GM12878 (cell line): ENCODE measurements around the gene SLC25A3. TPM values are rescaled to one million over a fixed set of nuclear protein-coding genes. Genes with fewer than 3 reads are reported as not detected.

Source experiments
- ATAC-seq: fragments of 200-7000 bp; cut with Tn5 transposase; 3 replicates; pipeline ENCODE4 v1.9.1; 2020; ENCODE audit warnings: mild to moderate bottlenecking, moderate library complexity
- BruUV-seq: library from RNA; stranded (reverse); fragments of 400-500 nt; replicated peaks from 2 replicates; lab custom pipeline; 2021; lab: Mats Ljungman, UMichigan
- CTCF ChIA-PET: fragments of 300-600 bp; sonication (Branson Sonifier 250); formaldehyde crosslinking; extraction: SDS; loops from one replicate; lab custom pipeline; 2021; ENCODE audit warnings: inconsistent platforms; lab: Yijun Ruan, JAX
- POLR2A ChIA-PET: fragments of 350-600 bp; formaldehyde crosslinking; extraction: SDS; loops from one replicate; lab custom pipeline; 2021; ENCODE audit warnings: inconsistent platforms; lab: Charles Lee
- RAD21 ChIA-PET: fragments of 300-600 bp; sonication (Branson Sonifier 250); formaldehyde crosslinking; loops from one replicate; lab custom pipeline; 2023; ENCODE audit warnings: antibody characterized with exemption; ENCODE audit not compliant: unreplicated experiment; lab: Charles Lee
- SMC1A ChIA-PET: fragments of 300-600 bp; sonication (Branson Sonifier 250); formaldehyde crosslinking; loops from one replicate; lab custom pipeline; 2023; ENCODE audit not compliant: unreplicated experiment, uncharacterized antibody; lab: Charles Lee
- DNase-seq: peaks from one replicate; pipeline ENCODE4 v3.0.0-alpha.2; 2011; ENCODE audit warnings: low read depth, low spot score
- FAIRE-seq: peaks from 3 replicates; lab custom pipeline; 2011; peaks lifted over from hg19 to GRCh38; lab: Jason Lieb, UNC
- H2AFZ ChIP-seq: 2 replicates; pipeline ENCODE4 v1.6.0; 2011; ENCODE audit warnings: low read depth, low read length, control low read depth; ENCODE audit not compliant: control insufficient read depth
- H3K27ac ChIP-seq: 2 replicates; pipeline ENCODE4 v1.5.1; 2011; ENCODE audit warnings: control low read depth; ENCODE audit not compliant: control insufficient read depth, insufficient read depth
- H3K27me3 ChIP-seq, 2 experiments: replicated peaks in 1 of 2; 2 replicates each; pipeline versions ENCODE4 v1.6.0 to v1.6.1; 2011; ENCODE audit warnings: low read length in 1 of 2; ENCODE audit not compliant: control insufficient read depth in 2 of 2, insufficient read depth in 2 of 2
- H3K36me3 ChIP-seq, 2 experiments: 2 replicates each; pipeline ENCODE4 v1.5.1; 2011; ENCODE audit warnings: low read length in 1 of 2; ENCODE audit not compliant: control insufficient read depth in 2 of 2, insufficient read depth in 2 of 2
- H3K4me1 ChIP-seq: 2 replicates; pipeline ENCODE4 v1.6.1; 2011; ENCODE audit warnings: mild to moderate bottlenecking, low read length, moderate library complexity, mixed read lengths; ENCODE audit not compliant: control insufficient read depth, insufficient read depth
- H3K4me2 ChIP-seq: 2 replicates; pipeline ENCODE4 v1.6.0; 2011; ENCODE audit warnings: control low read depth; ENCODE audit not compliant: control insufficient read depth, insufficient read depth
- H3K4me3 ChIP-seq: fragments of 200-600 bp; sonication (generic); 2 replicates; pipeline ENCODE4 v1.5.1; 2016
- H3K79me2 ChIP-seq: 2 replicates; pipeline ENCODE4 v1.6.0; 2011; ENCODE audit warnings: low read length; ENCODE audit not compliant: control insufficient read depth, insufficient read depth
- H3K9ac ChIP-seq: 2 replicates; pipeline ENCODE4 v1.8.0; 2011; ENCODE audit warnings: low read length, control low read depth, mixed read lengths; ENCODE audit not compliant: control insufficient read depth, insufficient read depth
- H3K9me3 ChIP-seq: replicated peaks from 3 replicates; pipeline ENCODE4 v1.5.1; 2011; ENCODE audit warnings: mild to moderate bottlenecking, low read length; ENCODE audit not compliant: control insufficient read depth, insufficient read depth
- H4K20me1 ChIP-seq: 2 replicates; pipeline ENCODE4 v1.6.0; 2011; ENCODE audit not compliant: control insufficient read depth, insufficient read depth
- EZH2 ChIP-seq: IDR thresholded peaks from 2 replicates; pipeline ENCODE4 v1.6.1; 2012; ENCODE audit warnings: low read depth, mild to moderate bottlenecking, control low read depth, inconsistent platforms, low read length, borderline replicate concordance; ENCODE audit not compliant: control insufficient read depth
- GABPA ChIP-seq: IDR thresholded peaks from 2 replicates; pipeline ENCODE4 v1.6.1; 2014; ENCODE audit warnings: antibody characterized with exemption, low read depth, mild to moderate bottlenecking, inconsistent platforms
- KAT2A ChIP-seq: conservative IDR thresholded peaks from 2 replicates; pipeline ENCODE4 v1.6.1; 2011; ENCODE audit warnings: low read depth, low read length; ENCODE audit not compliant: control insufficient read depth
- LARP7 ChIP-seq: fragments of 450-650 bp; IDR thresholded peaks from 2 replicates; pipeline ENCODE4 v1.6.1; 2017; ENCODE audit warnings: mild to moderate bottlenecking
- MEF2B ChIP-seq: fragments of 450-650 bp; IDR thresholded peaks from 2 replicates; pipeline ENCODE4 v1.6.1; 2018; ENCODE audit warnings: mild to moderate bottlenecking, moderate library complexity; ENCODE audit not compliant: partially characterized antibody, poor library complexity, severe bottlenecking
- NFYA ChIP-seq: IDR thresholded peaks from 2 replicates; pipeline ENCODE4 v1.6.1; 2011; ENCODE audit warnings: low read depth, mild to moderate bottlenecking, low read length, improper control_type of control experiment, borderline replicate concordance
- PAX5 ChIP-seq: IDR thresholded peaks from 2 replicates; pipeline ENCODE4 v1.6.1; 2011; ENCODE audit warnings: low read depth, low read length, borderline replicate concordance
- PAX8 ChIP-seq: fragments of 450-650 bp; IDR thresholded peaks from 2 replicates; pipeline ENCODE4 v1.6.1; 2017; ENCODE audit warnings: mild to moderate bottlenecking, moderate library complexity
- RFX5 ChIP-seq: IDR thresholded peaks from 2 replicates; pipeline ENCODE4 v1.6.1; 2011; ENCODE audit warnings: low read depth, low read length, improper control_type of control experiment
- SMARCA5 ChIP-seq: fragments of 450-650 bp; IDR thresholded peaks from 2 replicates; pipeline ENCODE4 v1.6.1; 2017; ENCODE audit warnings: mild to moderate bottlenecking
- SREBF1 ChIP-seq: IDR thresholded peaks from 2 replicates; pipeline ENCODE4 v1.6.1; 2012; ENCODE audit warnings: mild to moderate bottlenecking, low read length
- SRF ChIP-seq, 2 experiments: IDR thresholded peaks; 2 replicates each; pipeline ENCODE4 v1.6.1; 2011; ENCODE audit warnings: low read depth in 2 of 2, low read length in 2 of 2, mild to moderate bottlenecking in 1 of 2, moderate library complexity in 1 of 2
- ZBED1 ChIP-seq: IDR thresholded peaks from 2 replicates; pipeline ENCODE4 v1.6.1; 2016; ENCODE audit warnings: borderline replicate concordance
- ZNF217 ChIP-seq: fragments of 450-650 bp; IDR thresholded peaks from 2 replicates; pipeline ENCODE4 v1.6.1; 2017; ENCODE audit warnings: antibody characterized with exemption, mild to moderate bottlenecking
- ZNF274 ChIP-seq: IDR thresholded peaks from one replicate; pipeline ENCODE4 v1.8.0; 2011; ENCODE audit not compliant: insufficient read length, insufficient read depth
- WGBS: methylation state at CpG from one replicate; pipeline ENCODE4 v1.1.6; 2016; ENCODE audit warnings: low lambda C conversion rate; ENCODE audit not compliant: insufficient replicate concordance, insufficient coverage; ENCODE audit errors: missing lambda C conversion rate; 5-methylcytosine and 5-hydroxymethylcytosine counted together
- in situ Hi-C: fragments of 300-500 bp; cut with MboI; formaldehyde crosslinking; loops from 9 replicates; pipeline ENCODE4 v1.14.3; 2018; ENCODE audit warnings: mixed read lengths
- intact Hi-C: fragments of 100-400 bp; cut with micrococcal nuclease; formaldehyde crosslinking; loops from one replicate; pipeline ENCODE4 v1.14.2; 2022; ENCODE audit not compliant: unreplicated experiment
- polyA plus RNA-seq, 11 experiments: library from polyadenylated mRNA; depleted of rRNA in 4 of 11; unstranded in 6 of 11; stranded (reverse) in 5 of 11; fragments of >200 nt; fragmentation: Nextera tagmentation in 4 of 11; fragmentation: Illumina TruSeq in 1 of 11; extraction: Ambion mirVana in 4 of 11; extraction: Trizol in 1 of 11; gene quantifications; 1 replicate in 1 of 11; 2 replicates in 10 of 11; pipeline versions ENCODE4 v1.2.1 to v1.2.3, GENCODE V29; 2011 to 2016; ENCODE audit warnings: inconsistent platforms in 2 of 11, missing spikeins in 2 of 11, low read depth in 1 of 11
- total RNA-seq, 4 experiments: library from RNA; depleted of rRNA in 3 of 4; stranded (reverse); fragments of >200 nt in 3 of 4; fragmentation: Illumina TruSeq in 1 of 4; extraction: Trizol in 1 of 4; gene quantifications; 2 replicates each; pipeline versions ENCODE4 v1.2.1 to v1.2.3, GENCODE V29; 2013 to 2021
- TF ChIP-seq, protein P1 (sequence below): IDR thresholded peaks from 2 replicates; pipeline ENCODE4 v1.6.1; 2011; ENCODE audit warnings: low read depth, mild to moderate bottlenecking, low read length, moderate library complexity, borderline replicate concordance; ENCODE audit errors: extremely low read depth
- TF ChIP-seq, protein P2 (sequence below): fragments of 450-650 bp; conservative IDR thresholded peaks from 2 replicates; pipeline ENCODE4 v1.6.1; 2017; ENCODE audit warnings: mild to moderate bottlenecking, moderate library complexity
- TF ChIP-seq, protein P3 (sequence below): fragments of 450-650 bp; IDR thresholded peaks from 2 replicates; pipeline ENCODE4 v1.6.1; 2017; ENCODE audit warnings: mild to moderate bottlenecking
- TF ChIP-seq, protein P4 (sequence below): fragments of 450-650 bp; IDR thresholded peaks from 2 replicates; pipeline ENCODE4 v1.6.1; 2016; ENCODE audit warnings: mild to moderate bottlenecking

The SLC25A3 gene
- total and polyA plus RNA-seq, 10 of the 15 experiments (the other 5 are each of a cell fraction or from before 2014, with no cell fraction given), result 314 to 700 (median 589) TPM

DNA sequence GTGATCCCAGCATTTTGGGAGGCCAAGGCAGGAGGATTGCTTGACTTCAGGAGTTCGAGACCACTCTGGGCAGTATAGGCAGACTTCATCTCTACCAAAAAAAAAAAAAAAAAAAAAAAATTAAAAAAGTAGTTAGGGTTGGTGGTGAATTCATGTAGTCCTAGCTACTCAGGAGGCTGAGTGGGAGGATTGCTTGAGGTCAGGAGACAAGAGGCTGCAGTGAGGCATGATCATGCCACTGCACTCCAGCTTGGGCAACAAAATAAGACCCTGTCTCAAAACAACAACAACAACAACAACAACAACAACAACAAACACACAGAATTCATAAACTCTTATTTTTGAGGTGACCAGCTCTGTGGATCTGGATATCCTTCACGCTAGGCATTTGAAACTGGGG lies 17.1 kb downstream of the SLC25A3 start:
- RAD21 ChIA-PET, result interaction anchor here (2.6 kb wide), 1 partner anchor 17 kb away, joined by 6 read pairs; the partner anchor contains the start of gene SLC25A3
- H3K4me3 ChIP-seq, result no peak overlapping the region
- no peak for ATAC-seq
- H3K36me3 ChIP-seq, result no peaks in the 10 kb centered on the region
- SMC1A ChIA-PET, result interaction anchor here (0.6 to 3.4 kb wide), 6 partner anchors 26 to 108 kb away, joined by 3 to 14 read pairs (median 3); no protein-coding TSS in a partner anchor
- no peak overlapping the region for H3K27ac ChIP-seq
- no peak for DNase-seq
- BruUV-seq, result no TSS peak
- FAIRE-seq, result no peak
- no peaks in the 10 kb centered on the region for H4K20me1 ChIP-seq
- H3K27me3 ChIP-seq, result no peaks in the 10 kb centered on the region
- WGBS, result 98% methylated on average over 2 of the region's 2 CpGs
- H3K79me2 ChIP-seq, result no peaks in the 10 kb centered on the region
- H2AFZ ChIP-seq, result no peak overlapping the region
- CTCF ChIA-PET, result interaction anchor here (0.8 to 3.1 kb wide), 3 partner anchors 28 to 43 kb away, joined by 3 to 9 read pairs (median 3); no protein-coding TSS in a partner anchor
- POLR2A ChIA-PET, result interaction anchor here (0.6 kb wide), 1 partner anchor 16 kb away, joined by 3 read pairs; no protein-coding TSS in a partner anchor
- in situ Hi-C loops (no loop called here), intact Hi-C loops (no loop called here)
- H3K4me1 ChIP-seq, result peaks cover 7% of the 10 kb centered on the region; the same call in 1 of the 2 replicates
- no peaks in the 10 kb centered on the region for H3K9me3 ChIP-seq
- H3K4me2 ChIP-seq, result no peak overlapping the region
- H3K9ac ChIP-seq, result no peak overlapping the region
- TF ChIP-seq RFX5 (no peak), SMARCA5 (no peak), KAT2A (no peak), LARP7 (no peak), PAX5 (no peak), NFYA (no peak), GABPA (no peak), EZH2 (no peak), ZNF274 (no peak), MEF2B (no peak), PAX8 (no peak), ZNF217 (no peak), ZBED1 (no peak), SREBF1 (no peak), SRF (IDR thresholded peaks at IDR 0.05; ENCODE audit: low read depth in 2 of 2, low read length in 2 of 2) (no peak)
- TF ChIP-seq, protein P1, sequence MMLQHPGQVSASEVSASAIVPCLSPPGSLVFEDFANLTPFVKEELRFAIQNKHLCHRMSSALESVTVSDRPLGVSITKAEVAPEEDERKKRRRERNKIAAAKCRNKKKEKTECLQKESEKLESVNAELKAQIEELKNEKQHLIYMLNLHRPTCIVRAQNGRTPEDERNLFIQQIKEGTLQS, result no peak
- TF ChIP-seq, protein P2, sequence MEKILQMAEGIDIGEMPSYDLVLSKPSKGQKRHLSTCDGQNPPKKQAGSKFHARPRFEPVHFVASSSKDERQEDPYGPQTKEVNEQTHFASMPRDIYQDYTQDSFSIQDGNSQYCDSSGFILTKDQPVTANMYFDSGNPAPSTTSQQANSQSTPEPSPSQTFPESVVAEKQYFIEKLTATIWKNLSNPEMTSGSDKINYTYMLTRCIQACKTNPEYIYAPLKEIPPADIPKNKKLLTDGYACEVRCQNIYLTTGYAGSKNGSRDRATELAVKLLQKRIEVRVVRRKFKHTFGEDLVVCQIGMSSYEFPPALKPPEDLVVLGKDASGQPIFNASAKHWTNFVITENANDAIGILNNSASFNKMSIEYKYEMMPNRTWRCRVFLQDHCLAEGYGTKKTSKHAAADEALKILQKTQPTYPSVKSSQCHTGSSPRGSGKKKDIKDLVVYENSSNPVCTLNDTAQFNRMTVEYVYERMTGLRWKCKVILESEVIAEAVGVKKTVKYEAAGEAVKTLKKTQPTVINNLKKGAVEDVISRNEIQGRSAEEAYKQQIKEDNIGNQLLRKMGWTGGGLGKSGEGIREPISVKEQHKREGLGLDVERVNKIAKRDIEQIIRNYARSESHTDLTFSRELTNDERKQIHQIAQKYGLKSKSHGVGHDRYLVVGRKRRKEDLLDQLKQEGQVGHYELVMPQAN, result no peak
- TF ChIP-seq, protein P3, sequence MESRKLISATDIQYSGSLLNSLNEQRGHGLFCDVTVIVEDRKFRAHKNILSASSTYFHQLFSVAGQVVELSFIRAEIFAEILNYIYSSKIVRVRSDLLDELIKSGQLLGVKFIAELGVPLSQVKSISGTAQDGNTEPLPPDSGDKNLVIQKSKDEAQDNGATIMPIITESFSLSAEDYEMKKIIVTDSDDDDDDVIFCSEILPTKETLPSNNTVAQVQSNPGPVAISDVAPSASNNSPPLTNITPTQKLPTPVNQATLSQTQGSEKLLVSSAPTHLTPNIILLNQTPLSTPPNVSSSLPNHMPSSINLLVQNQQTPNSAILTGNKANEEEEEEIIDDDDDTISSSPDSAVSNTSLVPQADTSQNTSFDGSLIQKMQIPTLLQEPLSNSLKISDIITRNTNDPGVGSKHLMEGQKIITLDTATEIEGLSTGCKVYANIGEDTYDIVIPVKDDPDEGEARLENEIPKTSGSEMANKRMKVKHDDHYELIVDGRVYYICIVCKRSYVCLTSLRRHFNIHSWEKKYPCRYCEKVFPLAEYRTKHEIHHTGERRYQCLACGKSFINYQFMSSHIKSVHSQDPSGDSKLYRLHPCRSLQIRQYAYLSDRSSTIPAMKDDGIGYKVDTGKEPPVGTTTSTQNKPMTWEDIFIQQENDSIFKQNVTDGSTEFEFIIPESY, result no peak
- TF ChIP-seq, protein P4, sequence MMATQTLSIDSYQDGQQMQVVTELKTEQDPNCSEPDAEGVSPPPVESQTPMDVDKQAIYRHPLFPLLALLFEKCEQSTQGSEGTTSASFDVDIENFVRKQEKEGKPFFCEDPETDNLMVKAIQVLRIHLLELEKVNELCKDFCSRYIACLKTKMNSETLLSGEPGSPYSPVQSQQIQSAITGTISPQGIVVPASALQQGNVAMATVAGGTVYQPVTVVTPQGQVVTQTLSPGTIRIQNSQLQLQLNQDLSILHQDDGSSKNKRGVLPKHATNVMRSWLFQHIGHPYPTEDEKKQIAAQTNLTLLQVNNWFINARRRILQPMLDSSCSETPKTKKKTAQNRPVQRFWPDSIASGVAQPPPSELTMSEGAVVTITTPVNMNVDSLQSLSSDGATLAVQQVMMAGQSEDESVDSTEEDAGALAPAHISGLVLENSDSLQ, result no peak
